Spleen (tissue), 7 donors: ENCODE data around the gene FABP3.

Experiments used
- CTCF ChIP-seq, 11 experiments: fragments of 200-600 bp in 7 of 11; fragments of 450-650 bp in 4 of 11; sonication (generic) in 4 of 11; IDR thresholded peaks in 8 of 11; conservative IDR thresholded peaks in 3 of 11; 1 replicate in 7 of 11; 2 replicates in 4 of 11; pipeline versions ENCODE4 v1.4.0 to v1.8.0; 2016 to 2021; ENCODE audit warnings: antibody characterized with exemption in 11 of 11, inconsistent platforms in 4 of 11, mild to moderate bottlenecking in 1 of 11
- POLR2A ChIP-seq, 3 donors: fragments of 450-650 bp; IDR thresholded peaks; one replicate each; pipeline ENCODE4 v1.5.1; 2017; ENCODE audit warnings: antibody characterized with exemption in 3 of 3, mild to moderate bottlenecking in 1 of 3
- POLR2AphosphoS5 ChIP-seq, 3 donors: sonication (generic); formaldehyde crosslinking; IDR thresholded peaks; one replicate each; pipeline ENCODE4 v1.5.1; 2017; ENCODE audit warnings: antibody characterized with exemption in 3 of 3
- donor health status: DM: no; HTN: no; CAD: no; lungs with moderate emphysema.
- donor health status: DM: no; HTN: no; CAD: no.
- donor health status: DM: no; HTN: no; CAD: no.

- no peak for TF ChIP-seq CTCF (IDR thresholded peaks at IDR 0.05 in 8 of 11, conservative IDR thresholded peaks at IDR 0.05 in 3 of 11)
- no peak for TF ChIP-seq POLR2A (IDR thresholded peaks at IDR 0.05)
- no peak for TF ChIP-seq POLR2AphosphoS5 (IDR thresholded peaks at IDR 0.05)
Measured at GRCh38 chr1:31390071-31390470, 17.2 kb upstream of the FABP3 start.
